MM.1S (cell line): ENCODE data around the gene SPG21.

Experiments used
- DNase-seq: peaks from one replicate; pipeline ENCODE4 v3.0.0-alpha.2; 2015
- H2AFZ ChIP-seq: fragments of 300-600 bp; sonication (generic); 2 replicates; pipeline ENCODE4 v1.6.0; 2016; ENCODE audit warnings: antibody characterized with exemption, low read length
- H3F3A ChIP-seq: fragments of 300-600 bp; sonication (generic); 2 replicates; pipeline ENCODE4 v1.6.1; 2016; ENCODE audit warnings: mild to moderate bottlenecking, antibody characterized with exemption, low read length, moderate library complexity, mixed read lengths; ENCODE audit not compliant: insufficient read depth
- H3K27ac ChIP-seq: fragments of 300-600 bp; sonication (generic); 2 replicates; pipeline ENCODE4 v1.5.1; 2016; ENCODE audit warnings: mild to moderate bottlenecking, low read length
- H3K27me3 ChIP-seq: fragments of 300-600 bp; sonication (generic); replicated peaks from 2 replicates; pipeline ENCODE4 v1.6.0; 2016; ENCODE audit warnings: low read length; ENCODE audit not compliant: insufficient read depth
- H3K36me3 ChIP-seq: fragments of 300-600 bp; sonication (generic); replicated peaks from 2 replicates; pipeline ENCODE4 v1.6.1; 2016; ENCODE audit warnings: mild to moderate bottlenecking, low read length, mixed read lengths; ENCODE audit not compliant: insufficient read depth
- H3K4me1 ChIP-seq: fragments of 300-600 bp; sonication (generic); 2 replicates; pipeline ENCODE4 v1.6.1; 2016; ENCODE audit warnings: low read length, mixed read lengths
- H3K4me2 ChIP-seq: fragments of 300-600 bp; sonication (generic); 2 replicates; pipeline ENCODE4 v1.6.0; 2016; ENCODE audit warnings: low read depth, low read length
- H3K4me3 ChIP-seq: fragments of 300-600 bp; sonication (generic); 2 replicates; pipeline ENCODE4 v1.5.1; 2016; ENCODE audit warnings: low read length, mixed read lengths
- H3K79me2 ChIP-seq: fragments of 300-600 bp; sonication (generic); 2 replicates; pipeline ENCODE4 v1.6.1; 2016; ENCODE audit warnings: mixed run types, low read length, mixed read lengths
- H3K9ac ChIP-seq: fragments of 300-600 bp; sonication (generic); 2 replicates; pipeline ENCODE4 v1.6.1; 2016; ENCODE audit warnings: low read length, mixed read lengths
- H3K9me2 ChIP-seq: fragments of 300-600 bp; sonication (generic); replicated peaks from 2 replicates; pipeline ENCODE4 v1.6.1; 2016; ENCODE audit warnings: mild to moderate bottlenecking, low read length, mixed read lengths; ENCODE audit not compliant: insufficient read depth
- H3K9me3 ChIP-seq: fragments of 300-600 bp; sonication (generic); replicated peaks from 2 replicates; pipeline ENCODE4 v1.6.1; 2016; ENCODE audit warnings: mild to moderate bottlenecking, low read length, mixed read lengths; ENCODE audit not compliant: insufficient read depth
- H4K20me1 ChIP-seq: fragments of 300-600 bp; sonication (generic); 2 replicates; pipeline ENCODE4 v1.6.1; 2016; ENCODE audit warnings: mild to moderate bottlenecking, low read length, moderate library complexity, mixed read lengths; ENCODE audit not compliant: insufficient read depth
- EZH2 ChIP-seq: fragments of 300-600 bp; sonication (generic); optimal IDR thresholded peaks from 2 replicates; pipeline ENCODE3; 2017; ENCODE audit warnings: low read depth, mild to moderate bottlenecking, antibody characterized with exemption, low read length, mixed read lengths
- EZH2phosphoT487 ChIP-seq: fragments of 300-600 bp; sonication (generic); IDR thresholded peaks from 2 replicates; pipeline ENCODE4 v1.6.1; 2018; ENCODE audit warnings: antibody characterized with exemption, low read length
- TF ChIP-seq, protein P1 (sequence below): fragments of 300-600 bp; sonication (generic); IDR thresholded peaks from 2 replicates; pipeline ENCODE4 v1.5.1; 2016; ENCODE audit warnings: antibody characterized with exemption, low read length, mixed read lengths

The SPG21 gene

GRCh38 chr15:64934023-64934422 is 55.7 kb downstream of the SPG21 start:
- peaks cover 24% of the 10 kb centered on the region for H3K4me1 ChIP-seq
- no peak overlapping the region for H3K4me3 ChIP-seq
- H3K79me2 ChIP-seq = peaks cover 17% of the 10 kb centered on the region
- no peaks in the 10 kb centered on the region for H4K20me1 ChIP-seq
- H3K27me3 ChIP-seq = no peaks in the 10 kb centered on the region
- H3K9me3 ChIP-seq = no peaks in the 10 kb centered on the region
- H3F3A ChIP-seq = peaks cover 11% of the 10 kb centered on the region
- no peak overlapping the region for H3K9ac ChIP-seq
- no peaks in the 10 kb centered on the region for H3K36me3 ChIP-seq
- TF ChIP-seq, protein P1, sequence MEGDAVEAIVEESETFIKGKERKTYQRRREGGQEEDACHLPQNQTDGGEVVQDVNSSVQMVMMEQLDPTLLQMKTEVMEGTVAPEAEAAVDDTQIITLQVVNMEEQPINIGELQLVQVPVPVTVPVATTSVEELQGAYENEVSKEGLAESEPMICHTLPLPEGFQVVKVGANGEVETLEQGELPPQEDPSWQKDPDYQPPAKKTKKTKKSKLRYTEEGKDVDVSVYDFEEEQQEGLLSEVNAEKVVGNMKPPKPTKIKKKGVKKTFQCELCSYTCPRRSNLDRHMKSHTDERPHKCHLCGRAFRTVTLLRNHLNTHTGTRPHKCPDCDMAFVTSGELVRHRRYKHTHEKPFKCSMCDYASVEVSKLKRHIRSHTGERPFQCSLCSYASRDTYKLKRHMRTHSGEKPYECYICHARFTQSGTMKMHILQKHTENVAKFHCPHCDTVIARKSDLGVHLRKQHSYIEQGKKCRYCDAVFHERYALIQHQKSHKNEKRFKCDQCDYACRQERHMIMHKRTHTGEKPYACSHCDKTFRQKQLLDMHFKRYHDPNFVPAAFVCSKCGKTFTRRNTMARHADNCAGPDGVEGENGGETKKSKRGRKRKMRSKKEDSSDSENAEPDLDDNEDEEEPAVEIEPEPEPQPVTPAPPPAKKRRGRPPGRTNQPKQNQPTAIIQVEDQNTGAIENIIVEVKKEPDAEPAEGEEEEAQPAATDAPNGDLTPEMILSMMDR = no peak
- no peak for DNase-seq
- H3K9me2 ChIP-seq = no peaks in the 10 kb centered on the region
- no peak overlapping the region for H3K4me2 ChIP-seq
- no peak overlapping the region for H3K27ac ChIP-seq
- H2AFZ ChIP-seq = no peak overlapping the region

DNA sequence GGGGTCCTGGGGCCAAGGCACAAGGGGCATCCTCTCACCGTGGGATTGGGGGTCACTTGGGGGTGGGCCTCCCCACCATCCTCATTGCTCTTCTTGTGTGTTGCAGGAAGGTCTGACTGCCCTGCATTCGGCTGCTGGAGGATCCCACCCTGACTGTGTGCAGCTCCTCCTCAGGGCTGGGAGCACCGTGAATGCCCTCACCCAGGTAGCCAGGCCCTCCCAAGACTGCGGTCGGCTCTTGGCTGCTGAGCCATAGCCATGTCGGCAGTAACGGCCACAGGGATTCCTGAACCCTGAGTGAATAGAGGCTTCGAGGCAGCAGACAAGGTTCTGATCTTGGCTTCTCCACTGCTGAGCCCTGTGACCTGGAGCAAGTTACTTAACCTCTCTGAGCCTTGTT is 58.3 kb downstream of the SPG21 start:
- Histone ChIP-seq H3K36me3 (no peaks in the 10 kb centered on the region), H3K27ac (no peak overlapping the region; the same call in 1 of the 2 replicates), H3K9ac (peak overlapping the region; percentile 48; the same call in 1 of the 2 replicates), H4K20me1 (no peaks in the 10 kb centered on the region), H3K4me2 (peak overlapping the region; percentile 52; the same call in 1 of the 2 replicates), H2AFZ (no peak overlapping the region), H3K4me1 (peaks cover 38% of the 10 kb centered on the region), H3F3A (peaks cover 25% of the 10 kb centered on the region), H3K27me3 (no peaks in the 10 kb centered on the region), H3K4me3 (peak overlapping the region; percentile 25; the same call in 1 of the 2 replicates), H3K9me2 (no peaks in the 10 kb centered on the region), H3K79me2 (peaks cover 19% of the 10 kb centered on the region), H3K9me3 (no peaks in the 10 kb centered on the region)
- TF ChIP-seq, protein P1 = no peak
- TF ChIP-seq EZH2 (no peak), EZH2phosphoT487 (no peak)
- DNase-seq = no peak

DNA sequence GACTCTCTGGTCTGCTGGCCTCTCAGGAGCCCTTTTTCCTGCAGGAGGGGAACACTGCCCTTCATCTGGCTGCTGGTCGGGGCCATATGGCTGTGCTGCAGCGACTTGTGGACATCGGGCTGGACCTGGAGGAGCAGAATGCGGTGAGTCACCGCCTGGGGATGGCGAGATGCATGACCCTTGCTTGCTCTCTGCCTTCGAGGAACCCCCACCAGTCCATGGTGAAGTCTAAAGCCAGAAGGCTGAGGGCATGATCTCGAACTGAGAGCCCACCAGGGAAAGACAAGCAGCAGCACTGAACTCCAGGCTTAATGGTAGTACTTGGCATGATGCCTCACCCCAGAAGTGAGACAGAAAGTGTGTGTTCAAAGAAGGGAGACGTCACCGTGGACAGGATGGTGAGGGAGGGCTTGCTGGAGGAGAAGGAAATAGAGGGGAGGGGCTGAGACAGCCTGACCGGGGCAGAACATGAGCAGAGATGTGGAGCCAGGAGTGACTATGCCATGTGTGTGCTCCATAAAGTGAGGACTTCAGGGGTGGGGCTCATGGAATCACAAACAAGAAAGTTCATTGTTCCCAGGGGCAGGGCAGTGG is 58.8 kb downstream of the SPG21 start:
- TF ChIP-seq, protein P1 = no peak
- TF ChIP-seq EZH2 = no peak
- TF ChIP-seq EZH2phosphoT487 = no peak
- peaks cover 25% of the 10 kb centered on the region for H3F3A ChIP-seq
- peak overlapping the region; percentile 54 for H2AFZ ChIP-seq
- DNase-seq = peak; percentile 31
- H3K9ac ChIP-seq = peak overlapping the region; percentile 48; the same call in 1 of the 2 replicates
- H3K36me3 ChIP-seq = no peaks in the 10 kb centered on the region
- H3K79me2 ChIP-seq = peaks cover 24% of the 10 kb centered on the region
- H3K4me1 ChIP-seq = peaks cover 38% of the 10 kb centered on the region
- peak overlapping the region; percentile 25; the same call in 1 of the 2 replicates for H3K4me3 ChIP-seq
- H3K4me2 ChIP-seq = peak overlapping the region; percentile 52
- no peaks in the 10 kb centered on the region for H3K9me2 ChIP-seq
- peak overlapping the region; percentile 87 for H3K27ac ChIP-seq
- H3K9me3 ChIP-seq = no peaks in the 10 kb centered on the region
- no peaks in the 10 kb centered on the region for H4K20me1 ChIP-seq
- H3K27me3 ChIP-seq = no peaks in the 10 kb centered on the region
